ENCODE results near the gene DNAJC17. TPM values are rescaled to one million over a fixed set of nuclear protein-coding genes. Genes with fewer than 3 reads are reported as not detected.

Gene DNAJC17
- total RNA-seq, 1 donor from 2014 or later = 16.2 TPM

- DNase-seq = no peak
- intact Hi-C loops (cut with micrococcal nuclease) = no loop called here
- no peak for ATAC-seq
Observed at GRCh38 chr15:40769274-40770146, 37.8 kb downstream of the DNAJC17 start, which contains the start of gene C15orf62. Gene C15orf62, plus strand, starts transcription at chr15:40769980. Its CDS starts 516 bp downstream, at chr15:40770496.

GRCh38 chr15:40768521-40769273 is 38.6 kb downstream of the DNAJC17 start:
- ATAC-seq (no peak), DNase-seq (no peak)
- intact Hi-C loops (cut with micrococcal nuclease) = no loop called here

DNA sequence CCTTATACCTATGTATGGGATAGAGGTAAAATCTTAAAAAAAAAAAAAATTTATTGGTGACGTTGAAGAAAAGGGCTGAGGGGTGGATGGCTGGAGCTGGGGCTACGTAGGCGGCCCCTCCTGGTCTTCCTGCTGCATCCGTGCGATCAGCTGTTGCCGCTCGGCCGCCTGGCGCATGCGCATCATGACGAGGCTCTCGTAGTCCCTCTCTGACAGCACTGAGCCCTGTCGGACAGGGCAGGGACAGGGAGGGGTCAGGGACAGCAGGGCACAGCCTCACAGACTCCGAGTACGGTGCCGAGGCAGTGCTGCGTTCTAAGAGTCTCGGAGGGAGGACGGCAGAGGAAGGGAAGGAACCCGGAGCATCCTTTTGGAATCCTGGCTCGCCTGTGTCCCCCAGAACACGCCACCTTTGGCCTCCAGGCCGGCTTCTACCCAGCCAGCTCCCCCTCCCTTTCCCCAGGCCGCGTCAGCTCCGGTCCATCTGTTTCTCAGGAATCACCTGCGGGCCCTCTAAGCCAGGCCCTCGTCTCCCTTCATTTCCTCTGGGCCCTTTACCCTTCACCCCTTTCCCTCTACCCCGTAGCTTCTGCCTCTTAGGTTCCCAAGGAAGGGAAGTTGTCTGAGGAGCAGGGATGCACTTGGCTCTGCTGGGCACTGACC is 39.3 kb downstream of the DNAJC17 start:
- DNase-seq (no peak), ATAC-seq (no peak)
- intact Hi-C loops (cut with micrococcal nuclease) = no loop called here

DNA sequence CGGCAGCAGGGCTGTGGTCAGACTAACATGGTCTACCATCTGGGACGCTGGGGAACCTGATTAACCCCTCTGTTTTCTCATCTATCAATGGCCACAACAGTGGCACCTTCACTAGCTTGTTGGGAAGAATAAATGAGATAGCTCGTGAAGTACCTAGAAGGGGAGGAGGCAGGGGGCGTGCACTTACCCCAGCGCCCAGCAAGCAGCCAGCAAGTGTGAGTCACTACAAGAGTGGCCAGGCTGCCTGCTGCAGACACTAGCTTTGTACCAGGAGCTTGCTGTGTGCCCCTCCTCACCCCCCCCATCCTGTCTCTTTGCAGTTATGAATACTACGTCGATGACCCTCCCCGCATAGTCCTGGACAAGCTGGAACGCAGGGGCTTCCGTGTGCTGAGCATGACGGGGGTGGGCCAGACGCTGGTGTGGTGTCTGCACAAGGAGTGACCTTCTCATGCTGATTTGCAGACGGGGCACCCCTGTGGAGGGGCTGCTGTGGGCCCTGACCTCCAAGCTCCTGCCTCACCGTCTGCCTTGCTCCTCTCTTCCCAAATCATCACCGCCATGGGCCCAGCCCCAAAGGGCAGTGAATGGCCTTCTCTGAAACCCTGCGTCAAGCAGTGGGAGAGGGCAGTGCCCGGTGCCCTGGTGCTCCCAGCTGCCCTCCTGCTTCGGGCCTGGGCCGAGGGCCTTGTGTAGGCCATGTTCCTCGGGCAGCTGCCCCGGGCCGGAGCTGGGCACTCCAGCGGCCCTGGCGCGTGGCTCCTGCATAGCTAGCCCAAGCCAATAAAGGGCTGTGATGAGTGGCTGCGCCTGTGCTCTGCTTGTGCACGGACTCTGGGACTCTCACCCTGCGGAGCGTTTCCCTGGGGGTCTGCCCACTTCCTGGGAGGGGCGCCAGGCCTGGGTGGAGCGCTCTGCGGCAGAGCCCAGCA is 40.1 kb downstream of the DNAJC17 start:
- intact Hi-C loops (cut with micrococcal nuclease) = no loop called here
- DNase-seq = no peak
- no peak for ATAC-seq

DNA sequence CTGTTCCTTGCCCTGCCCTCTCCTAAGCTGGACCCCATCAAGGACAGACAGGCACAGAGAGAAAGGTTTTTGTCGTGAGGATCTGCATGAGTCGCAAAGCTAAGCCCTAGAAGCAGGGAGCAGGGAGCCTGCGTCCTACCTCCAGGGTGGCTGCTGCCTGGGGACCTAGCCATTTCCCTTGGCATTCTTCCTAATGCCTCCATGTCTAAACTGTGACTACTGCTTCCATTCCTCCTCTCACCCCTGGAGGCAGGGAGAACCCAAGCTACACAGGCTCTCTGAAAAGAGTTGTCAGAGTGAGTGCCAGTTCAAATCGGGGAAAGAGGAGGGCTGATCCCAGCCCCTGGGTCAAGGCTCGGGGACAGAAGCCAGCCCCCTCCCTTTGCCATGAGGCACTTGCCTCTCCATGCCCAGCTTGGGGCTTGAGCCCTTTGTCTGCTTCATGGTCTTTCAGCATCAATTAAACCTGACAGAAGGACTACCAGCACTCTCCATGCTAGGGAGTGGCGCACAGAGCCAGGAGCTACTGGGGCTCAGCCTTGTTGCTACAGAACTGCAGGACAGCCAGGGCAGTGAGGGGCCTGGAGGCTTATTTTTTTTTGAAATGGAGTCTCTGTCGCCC is 41.0 kb downstream of the DNAJC17 start:
- intact Hi-C loops (cut with micrococcal nuclease) = no loop called here
- no peak for DNase-seq
- no peak for ATAC-seq

GRCh38 chr15:40764629-40765103 is 42.6 kb downstream of the DNAJC17 start:
- DNase-seq (no peak), ATAC-seq (peak; percentile 10)
- intact Hi-C loops (cut with micrococcal nuclease) = no loop called here

DNA sequence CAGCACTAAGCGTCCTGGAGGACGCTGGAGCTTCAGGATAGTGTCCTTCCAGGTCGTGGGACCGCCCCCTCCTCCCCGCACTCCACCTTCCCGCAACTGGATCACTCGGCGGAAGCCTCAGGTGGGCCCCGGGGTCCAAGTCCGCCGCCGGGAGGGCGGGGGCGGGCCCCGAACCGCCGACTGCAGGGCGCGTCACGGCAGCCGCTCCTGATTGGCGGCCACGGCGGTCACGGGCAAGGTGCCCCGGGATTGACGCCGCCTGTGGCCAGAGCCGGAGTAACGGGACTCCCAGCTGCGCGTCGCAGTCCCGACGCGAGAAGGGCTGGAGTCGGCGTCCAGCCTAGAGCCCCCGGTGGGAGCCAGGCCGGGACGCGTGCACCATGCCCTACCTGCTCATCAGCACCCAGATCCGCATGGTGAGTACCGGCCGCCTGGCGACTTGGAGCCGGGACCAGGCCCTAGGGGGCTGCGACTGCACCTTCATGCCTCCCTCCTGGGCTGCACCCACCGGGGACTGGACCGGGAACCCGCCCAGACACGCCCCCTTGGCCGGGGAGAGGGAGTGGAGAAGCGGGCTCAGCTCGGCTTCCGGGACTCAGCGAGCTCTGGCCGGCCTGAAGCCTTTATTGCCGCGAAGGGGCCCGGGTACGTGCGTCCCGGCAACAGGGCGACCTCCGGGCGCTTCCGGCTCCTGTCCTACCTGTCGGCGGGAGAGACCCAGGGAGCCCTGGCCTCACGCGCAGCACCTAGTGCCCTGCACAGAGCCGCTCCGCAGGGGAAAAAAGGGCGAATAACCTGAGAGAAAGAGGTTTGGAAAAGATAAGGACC is 43.3 kb downstream of the DNAJC17 start, which contains the start of gene GCHFR:
GCHFR (plus strand) TSS at position 268 of the 828 bp plus-strand sequence; CDS start at position 381, 113 bp downstream.
- DNase-seq (peak; percentile 86), ATAC-seq (peak; percentile 82)
- intact Hi-C loops (cut with micrococcal nuclease) = no loop called here

DNA sequence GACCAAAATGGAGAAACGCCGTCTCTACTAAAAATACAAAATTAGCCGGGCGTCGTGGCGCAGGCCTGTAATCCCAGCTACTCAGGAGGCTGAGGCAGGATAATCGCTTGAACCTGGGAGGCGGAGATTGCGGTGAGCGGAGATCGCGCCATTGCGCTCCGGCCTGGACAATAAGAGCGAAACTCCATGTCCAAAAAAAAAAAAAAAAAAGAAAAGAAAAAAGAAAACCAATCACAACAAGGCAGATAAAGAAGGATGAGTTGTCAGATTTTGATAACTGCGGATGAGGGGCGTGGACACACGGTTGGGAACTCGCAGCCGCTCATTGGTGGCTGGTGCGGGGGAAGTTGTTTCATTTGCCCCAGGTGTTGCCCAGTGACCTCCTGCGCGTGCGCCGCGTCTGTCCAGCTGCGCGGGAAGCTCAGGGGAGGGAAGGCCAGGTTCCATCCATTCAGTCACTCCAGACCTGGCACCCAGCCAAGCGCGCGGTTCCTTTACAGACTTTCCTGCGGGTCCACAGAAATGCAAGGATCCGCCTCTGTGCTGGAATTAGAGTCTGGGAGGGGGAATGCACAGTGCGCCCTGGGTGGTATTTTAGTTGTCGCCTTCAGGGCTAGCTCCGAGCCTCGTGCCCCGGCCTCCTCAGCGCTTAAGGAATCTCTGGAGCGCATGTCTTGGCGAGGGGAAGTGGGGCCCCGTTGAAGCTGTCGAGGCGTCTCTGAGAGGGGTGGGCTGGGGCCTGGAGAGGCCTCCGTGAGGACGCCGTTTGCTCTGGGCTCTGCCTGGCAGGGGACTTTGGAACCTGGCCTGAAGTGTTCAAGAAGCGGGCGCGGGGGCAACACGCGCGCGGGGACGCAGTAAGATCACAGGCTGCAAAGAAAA is 44.1 kb downstream of the DNAJC17 start:
- intact Hi-C loops (cut with micrococcal nuclease) = no loop called here
- ATAC-seq (peak; percentile 32), DNase-seq (peak; percentile 82)

DNA sequence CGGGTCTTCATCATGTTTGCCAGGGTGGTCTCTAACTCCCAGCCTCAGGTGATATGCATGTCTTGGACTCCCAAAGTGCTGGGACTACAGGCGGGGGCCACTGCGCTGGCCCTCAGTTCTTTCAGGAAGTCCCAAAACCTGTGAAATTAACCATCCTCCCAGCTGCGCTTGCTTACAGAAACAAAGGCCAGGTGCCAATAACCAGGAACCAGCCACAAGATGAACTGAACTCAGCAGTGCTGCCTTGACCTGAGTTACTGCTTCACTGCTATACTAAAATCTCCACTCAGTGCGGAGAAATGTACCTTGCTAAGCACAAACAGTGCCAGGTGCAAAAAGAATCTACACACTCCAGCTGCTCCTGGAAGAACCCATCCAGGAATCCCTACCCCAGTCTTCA is 47.3 kb downstream of the DNAJC17 start:
- no peak for ATAC-seq
- intact Hi-C loops (cut with micrococcal nuclease) = no loop called here

DNA sequence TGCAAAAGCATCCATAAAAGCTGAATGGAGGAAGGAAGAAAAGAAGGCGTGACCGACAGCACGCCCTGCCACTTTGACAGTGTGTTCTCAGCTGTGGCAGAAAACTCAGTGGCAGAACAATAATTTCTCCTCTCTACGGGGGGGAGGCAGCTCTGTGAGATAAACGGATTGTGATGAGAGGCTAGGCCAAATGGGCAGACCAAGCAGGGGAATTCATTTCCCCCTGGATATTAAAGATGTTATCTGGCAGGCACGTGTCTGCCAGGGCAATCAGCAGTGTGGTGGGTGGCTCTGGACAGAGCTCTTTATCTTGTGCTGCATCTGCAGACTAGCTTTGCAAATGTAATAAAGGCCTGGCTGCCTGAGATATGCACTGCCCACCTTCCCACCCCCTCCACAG is 50.3 kb downstream of the DNAJC17 start:
- ATAC-seq = no peak
- no peak for DNase-seq
- intact Hi-C loops (cut with micrococcal nuclease) = no loop called here

More for the DNA sequence above, 47.3 kb downstream of the DNAJC17 start:
- DNase-seq = no peak

GRCh38 chr15:40755812-40756208 is 51.5 kb downstream of the DNAJC17 start:
- ATAC-seq (no peak), DNase-seq (no peak)
- intact Hi-C loops (cut with micrococcal nuclease) = no loop called here

DNA sequence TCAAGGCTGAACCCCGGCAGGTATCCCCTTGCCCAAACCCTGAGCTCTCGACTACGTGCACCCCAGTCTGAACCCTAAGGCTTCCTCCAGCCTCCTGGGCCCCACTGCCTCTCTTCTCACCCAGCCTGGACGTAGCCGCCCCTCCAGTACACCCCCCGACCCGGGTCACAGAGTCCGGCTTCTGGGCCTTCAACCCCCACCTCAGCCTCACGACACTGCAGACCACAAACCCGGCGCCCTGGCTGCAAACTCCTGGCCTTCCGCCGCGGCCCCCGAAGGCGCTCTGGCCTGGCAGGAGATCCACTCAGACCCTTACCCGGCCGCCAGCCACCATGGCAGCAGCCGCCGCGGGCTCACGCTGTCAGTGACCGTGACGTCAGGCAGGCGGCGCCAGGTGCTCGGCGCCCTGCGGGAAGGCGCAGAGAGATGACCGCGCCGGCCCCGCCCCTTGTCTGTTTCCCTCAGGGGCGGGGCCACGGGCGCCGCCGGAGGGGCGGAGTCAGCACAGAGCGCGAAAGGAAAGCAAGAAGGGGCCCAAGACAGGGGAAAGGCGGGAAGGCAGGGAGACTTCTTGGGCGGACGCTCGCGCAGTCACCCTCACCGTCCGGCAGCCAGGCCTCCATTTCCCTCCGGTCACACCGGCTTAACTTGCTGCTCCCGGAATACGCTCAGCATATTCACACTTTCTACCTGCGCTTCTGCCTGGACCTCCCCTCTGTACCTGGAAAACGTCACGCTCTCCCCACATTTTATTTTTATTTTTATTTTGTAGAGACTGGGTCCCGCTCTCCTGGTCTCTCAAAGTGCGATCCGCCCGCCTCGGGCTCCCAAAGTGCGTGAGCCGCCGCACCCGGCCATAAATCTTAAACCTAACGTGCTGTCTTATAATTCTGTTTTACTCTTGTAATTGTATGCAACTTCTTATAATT is 52.1 kb downstream of the DNAJC17 start, which contains the start of gene RMDN3:
RMDN3 (minus strand) TSS at position 372 of the 929 bp plus-strand sequence. CDS start 471 bp downstream, outside the sequence.
- intact Hi-C loops (cut with micrococcal nuclease) = no loop called here
- peak; percentile 99 for ATAC-seq
- DNase-seq = peak; percentile 97

DNA sequence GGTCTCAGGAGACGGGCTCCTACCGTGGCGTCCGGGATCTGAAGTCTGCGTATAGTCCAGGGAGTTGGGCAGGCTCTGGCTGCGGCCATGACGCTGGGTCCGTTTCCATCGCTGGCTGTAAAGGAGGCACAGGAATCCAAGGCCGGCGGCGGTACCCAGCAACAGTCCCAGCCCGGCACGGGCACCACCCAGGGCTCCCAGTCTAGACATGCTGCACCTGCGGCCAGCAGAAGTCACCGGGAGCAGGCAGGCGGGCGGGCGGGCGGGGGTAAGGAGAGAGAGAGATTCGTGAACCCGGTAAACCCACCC is 52.7 kb downstream of the DNAJC17 start:
- intact Hi-C loops (cut with micrococcal nuclease) = no loop called here
- no peak for DNase-seq
- peak; percentile 46 for ATAC-seq

DNA sequence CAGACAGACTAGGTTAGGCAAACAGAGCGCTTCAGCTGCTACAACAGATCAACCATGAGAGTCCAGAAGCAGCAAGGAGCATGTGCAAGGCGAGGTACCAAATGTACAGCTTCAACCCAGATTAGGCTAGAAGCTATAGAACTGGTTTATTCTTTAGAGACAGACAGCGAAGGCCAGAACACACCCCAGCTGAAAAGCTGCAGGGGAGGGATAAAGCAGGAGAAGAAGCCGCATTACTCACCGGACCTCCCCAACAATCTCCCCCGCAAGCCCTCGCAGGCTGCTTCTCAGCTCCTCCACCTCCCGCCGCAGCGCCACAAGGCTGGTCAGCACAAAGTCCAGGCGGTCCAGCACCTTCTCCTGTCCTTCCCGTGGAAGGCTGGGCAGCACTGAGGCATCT is 55.5 kb downstream of the DNAJC17 start:
- no peak for DNase-seq
- ATAC-seq = no peak
- intact Hi-C loops (cut with micrococcal nuclease) = no loop called here

GRCh38 chr15:40750885-40751284 is 56.4 kb downstream of the DNAJC17 start:
- ATAC-seq (no peak), DNase-seq (no peak)
- intact Hi-C loops (cut with micrococcal nuclease) = no loop called here

All from left ventricle myocardium superior (tissue), 1 donor.